GM12878 (cell line): ENCODE data around the gene AAR2.

Experiments used
- EED ChIP-seq: sonication (generic); IDR thresholded peaks from 2 replicates; pipeline ENCODE4 v1.6.1; 2016; ENCODE audit warnings: antibody characterized with exemption, low read depth
- ELK1 ChIP-seq: IDR thresholded peaks from 2 replicates; pipeline ENCODE4 v1.6.1; 2012; ENCODE audit warnings: low read depth, low read length, improper control_type of control experiment
- EP300 ChIP-seq, 2 experiments: fragments of 150-350 bp in 1 of 2; IDR thresholded peaks; 2 replicates each; pipeline ENCODE4 v1.6.1; 2011 to 2012; ENCODE audit warnings: low read depth in 2 of 2, low read length in 2 of 2, borderline replicate concordance in 1 of 2, improper control_type of control experiment in 1 of 2, inconsistent platforms in 1 of 2; ENCODE audit not compliant: control insufficient read depth in 1 of 2
- NFIC ChIP-seq: IDR thresholded peaks from 2 replicates; pipeline ENCODE4 v1.6.1; 2012; ENCODE audit warnings: low read depth, mild to moderate bottlenecking, inconsistent platforms, low read length, moderate library complexity
- POLR2A ChIP-seq: IDR thresholded peaks from 2 replicates; pipeline ENCODE4 v1.6.1; 2011; ENCODE audit warnings: low read depth, mild to moderate bottlenecking, low read length
- RB1 ChIP-seq: fragments of 450-650 bp; formaldehyde crosslinking; IDR thresholded peaks from 2 replicates; pipeline ENCODE4 v1.6.1; 2017; ENCODE audit warnings: mild to moderate bottlenecking, borderline replicate concordance
- SKIL ChIP-seq: fragments of 450-650 bp; IDR thresholded peaks from 2 replicates; pipeline ENCODE4 v1.6.1; 2017; ENCODE audit warnings: mild to moderate bottlenecking, low read depth, inconsistent platforms; ENCODE audit not compliant: poor library complexity, severe bottlenecking
- SMAD1 ChIP-seq: fragments of 450-650 bp; IDR thresholded peaks from 2 replicates; pipeline ENCODE4 v1.6.1; 2018; ENCODE audit warnings: mild to moderate bottlenecking, low read depth; ENCODE audit not compliant: partially characterized antibody
- SMC3 ChIP-seq: IDR thresholded peaks from 2 replicates; pipeline ENCODE4 v1.6.1; 2011; ENCODE audit warnings: low read length, improper control_type of control experiment, borderline replicate concordance
- SP1 ChIP-seq: IDR thresholded peaks from one replicate; pipeline ENCODE4 v1.6.1; 2011; ENCODE audit warnings: low read depth, low read length
- SUZ12 ChIP-seq: fragments of 200-600 bp; sonication (generic); IDR thresholded peaks from one replicate; pipeline ENCODE4 v1.6.1; 2018; ENCODE audit warnings: antibody characterized with exemption, mild to moderate bottlenecking; ENCODE audit not compliant: unreplicated experiment
- YY1 ChIP-seq: IDR thresholded peaks from 2 replicates; pipeline ENCODE4 v1.6.1; 2011; ENCODE audit warnings: low read depth, mild to moderate bottlenecking, low read length
- ZBTB11 ChIP-seq: fragments of 450-650 bp; formaldehyde crosslinking; IDR thresholded peaks from 2 replicates; pipeline ENCODE4 v1.5.0; 2022; ENCODE audit warnings: mild to moderate bottlenecking, missing genetic modification characterization
- ZBTB33 ChIP-seq: fragments of 450-650 bp; IDR thresholded peaks from 2 replicates; pipeline ENCODE4 v1.6.1; 2017; ENCODE audit warnings: mild to moderate bottlenecking

- TF ChIP-seq POLR2A = no peak
- no peak for TF ChIP-seq ZBTB11
- TF ChIP-seq YY1 = no peak
- TF ChIP-seq RB1 = no peak
- TF ChIP-seq SKIL = no peak
- no peak for TF ChIP-seq NFIC
- no peak for TF ChIP-seq ELK1
- no peak for TF ChIP-seq SP1
- no peak for TF ChIP-seq SUZ12
- no peak for TF ChIP-seq SMC3
- no peak for TF ChIP-seq EP300 (IDR thresholded peaks at IDR 0.05; ENCODE audit: borderline replicate concordance in 1 of 2, control insufficient read depth in 1 of 2, low read depth in 2 of 2, low read length in 2 of 2)
- no peak for TF ChIP-seq EED
- no peak for TF ChIP-seq ZBTB33
- TF ChIP-seq SMAD1 = no peak
Measured at GRCh38 chr20:36252511-36252910, 16.2 kb downstream of the AAR2 start.
